ENCODE measurements around the gene MTURN. TPM values are rescaled to one million over a fixed set of nuclear protein-coding genes. Genes with fewer than 3 reads are reported as not detected.

MTURN gene
- total and polyA plus RNA-seq, 3 experiments from 2014 or later, result 4.9 to 6.2 (median 4.9) TPM

DNA sequence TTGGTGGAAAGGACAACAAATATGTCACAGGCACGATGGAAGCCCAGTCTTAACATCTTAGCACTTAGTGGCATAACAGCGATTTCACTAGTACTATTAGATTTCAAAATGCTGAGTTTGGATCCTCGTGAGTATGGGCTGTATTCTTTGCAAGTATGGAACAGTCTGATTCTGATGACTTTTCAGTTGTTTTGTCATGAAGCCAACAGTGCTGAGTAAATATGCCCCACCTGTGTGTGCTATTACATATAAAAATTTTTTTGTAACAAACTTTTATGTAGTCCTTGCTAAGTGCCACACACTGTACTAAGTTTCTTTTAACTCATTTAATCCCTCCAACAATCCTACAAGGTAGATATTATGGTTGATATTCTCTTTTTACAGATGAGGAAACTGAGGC is 30.8 kb downstream of the MTURN start:
- Histone ChIP-seq H3K4me1 (ENCODE audit: insufficient read depth, low read length) (peaks cover 29% of the 10 kb centered on the region), H3K4me3 (ENCODE audit: low read length) (no peak overlapping the region), H3K27me3 (ENCODE audit: insufficient read depth, low read length, poor library complexity, severe bottlenecking) (no peaks in the 10 kb centered on the region), H3K27ac (ENCODE audit: low read depth, low read length) (no peak overlapping the region), H3K9me3 (ENCODE audit: low read length) (no peaks in the 10 kb centered on the region), H3K36me3 (ENCODE audit: insufficient read depth, low read length) (no peaks in the 10 kb centered on the region)
- DNase-seq, result no peak
- Mint-ChIP-seq H3K36me3 (peaks cover 0 to 4% (median 1%) of the 10 kb centered on the region in 3 donors), H3K9me3 (no peaks in the 10 kb centered on the region), H3K4me1 (peaks cover 27 to 37% (median 28%) of the 10 kb centered on the region in 3 donors), H3K4me3 (no peak overlapping the region), H3K27ac (peak overlapping the region in 1 of 8 donors; percentile 33), H3K27me3 (no peaks in the 10 kb centered on the region)
- ChIA-PET POLR2A (no interaction called here), CTCF (no interaction called here)

DNA sequence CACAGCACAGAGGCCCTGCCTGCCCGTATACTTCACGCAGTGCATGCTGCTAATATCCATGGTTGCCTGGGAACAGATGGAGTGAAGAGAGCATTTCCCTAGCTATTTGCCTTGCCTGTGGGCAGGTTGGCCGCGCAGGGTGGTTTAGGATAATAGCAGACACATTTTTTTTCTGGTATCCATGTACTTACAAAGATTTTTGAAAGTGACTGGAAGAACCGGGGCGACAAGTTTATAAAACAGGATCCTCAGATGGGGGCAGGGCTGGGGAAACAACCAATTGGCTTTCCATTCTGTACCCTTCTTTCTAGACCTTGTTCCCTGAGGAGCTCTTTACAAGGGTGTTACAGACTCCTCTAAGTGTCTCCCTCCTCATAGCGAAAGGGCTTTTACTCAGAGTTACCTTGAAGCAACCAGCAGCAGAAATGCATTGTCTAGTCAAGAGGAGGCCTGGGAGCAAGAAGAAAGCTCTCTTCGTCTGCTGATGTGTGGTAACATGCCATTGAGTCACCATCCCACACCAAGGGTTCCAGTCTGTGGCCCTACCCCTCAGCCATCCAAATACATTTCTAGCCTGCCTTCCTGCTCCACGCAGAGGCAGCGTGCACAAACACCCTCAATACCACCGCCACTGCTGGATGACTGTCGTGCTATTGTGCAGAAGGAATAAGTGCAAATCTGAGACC is 31.5 kb downstream of the MTURN start:
- Histone ChIP-seq H3K4me1 (ENCODE audit: insufficient read depth, low read length) (peaks cover 29% of the 10 kb centered on the region), H3K4me3 (ENCODE audit: low read length) (no peak overlapping the region), H3K27me3 (ENCODE audit: insufficient read depth, low read length, poor library complexity, severe bottlenecking) (no peaks in the 10 kb centered on the region), H3K27ac (ENCODE audit: low read depth, low read length) (no peak overlapping the region), H3K9me3 (ENCODE audit: low read length) (no peaks in the 10 kb centered on the region), H3K36me3 (ENCODE audit: insufficient read depth, low read length) (no peaks in the 10 kb centered on the region)
- H3K27ac Mint-ChIP-seq, result peak overlapping the region in 1 of 8 donors; percentile 7
- no peaks in the 10 kb centered on the region for H3K27me3 Mint-ChIP-seq
- ChIA-PET CTCF (interaction anchor here (0.6 kb wide), 1 partner anchor 16 kb away, joined by 3 read pairs; no protein-coding TSS in a partner anchor), POLR2A (no interaction called here)
- H3K4me3 Mint-ChIP-seq, result no peak overlapping the region
- no peak for DNase-seq
- H3K4me1 Mint-ChIP-seq, result peaks cover 22 to 32% (median 23%) of the 10 kb centered on the region in 3 donors
- H3K36me3 Mint-ChIP-seq, result peaks cover 0 to 4% (median 1%) of the 10 kb centered on the region in 3 donors
- no peaks in the 10 kb centered on the region for H3K9me3 Mint-ChIP-seq

DNA sequence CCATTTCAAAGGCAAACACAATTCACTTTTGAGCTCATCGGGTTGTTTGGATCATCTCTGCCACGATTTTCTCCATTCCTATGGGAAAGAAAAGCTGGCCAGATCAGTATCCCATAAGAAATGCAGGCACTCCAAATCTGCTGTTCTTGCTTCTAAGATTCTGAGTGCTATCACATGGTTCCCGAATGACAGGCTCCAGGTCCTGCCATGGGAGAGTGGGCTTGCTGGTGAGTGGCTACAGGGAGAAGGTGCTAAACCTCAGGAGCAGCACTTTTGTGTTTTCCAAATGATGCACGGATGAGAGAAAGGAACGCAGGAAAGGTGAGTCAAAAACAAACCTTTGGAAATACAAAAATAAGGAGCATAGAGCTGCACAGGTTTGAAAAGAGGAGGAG is 32.1 kb downstream of the MTURN start:
- H3K4me3 ChIP-seq (ENCODE audit: low read length), result no peak overlapping the region
- H3K4me3 Mint-ChIP-seq, result no peak overlapping the region
- no peak overlapping the region for H3K27ac ChIP-seq (ENCODE audit: low read depth, low read length)
- no peak for DNase-seq
- peak overlapping the region in 1 of 8 donors; percentile 14 for H3K27ac Mint-ChIP-seq
- peaks cover 26% of the 10 kb centered on the region for H3K4me1 ChIP-seq (ENCODE audit: insufficient read depth, low read length)
- no peaks in the 10 kb centered on the region for H3K36me3 ChIP-seq (ENCODE audit: insufficient read depth, low read length)
- peaks cover 21 to 29% (median 23%) of the 10 kb centered on the region in 3 donors for H3K4me1 Mint-ChIP-seq
- ChIA-PET CTCF (interaction anchor here (0.6 kb wide), 1 partner anchor 15 kb away, joined by 3 read pairs; no protein-coding TSS in a partner anchor), POLR2A (no interaction called here)
- H3K9me3 ChIP-seq (ENCODE audit: low read length), result no peaks in the 10 kb centered on the region
- no peaks in the 10 kb centered on the region for H3K27me3 Mint-ChIP-seq
- H3K27me3 ChIP-seq (ENCODE audit: insufficient read depth, low read length, poor library complexity, severe bottlenecking), result no peaks in the 10 kb centered on the region
- H3K36me3 Mint-ChIP-seq, result peaks cover 0 to 4% (median 1%) of the 10 kb centered on the region in 3 donors
- no peaks in the 10 kb centered on the region for H3K9me3 Mint-ChIP-seq

DNA sequence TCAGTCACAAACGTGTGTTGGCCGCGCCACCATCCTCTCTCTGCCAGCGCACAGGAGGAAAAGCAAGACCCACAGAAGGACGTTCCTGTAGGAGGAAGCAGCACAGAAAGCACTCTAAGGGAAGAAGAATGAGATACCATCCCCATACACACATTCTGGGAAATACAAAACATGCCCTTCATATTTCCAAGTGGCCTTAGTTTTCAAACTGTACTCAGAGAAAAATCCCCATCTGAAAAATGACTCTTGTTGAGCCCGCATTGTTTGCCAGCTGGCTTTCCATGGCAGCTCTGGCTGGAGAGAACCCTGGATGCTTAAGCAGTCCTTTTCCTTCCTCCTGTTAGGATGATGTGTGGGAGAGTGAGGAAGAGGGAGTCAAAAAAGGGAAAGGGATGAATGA is 33.1 kb downstream of the MTURN start:
- Mint-ChIP-seq H3K4me3 (no peak overlapping the region), H3K9me3 (no peaks in the 10 kb centered on the region), H3K27ac (no peak overlapping the region), H3K36me3 (peaks cover 0 to 4% (median 1%) of the 10 kb centered on the region in 3 donors), H3K27me3 (peaks cover 0 to 2% of the 10 kb centered on the region in 2 donors), H3K4me1 (peaks cover 10 to 19% (median 13%) of the 10 kb centered on the region in 3 donors)
- Histone ChIP-seq H3K9me3 (ENCODE audit: low read length) (no peaks in the 10 kb centered on the region), H3K27ac (ENCODE audit: low read depth, low read length) (no peak overlapping the region), H3K36me3 (ENCODE audit: insufficient read depth, low read length) (no peaks in the 10 kb centered on the region), H3K4me1 (ENCODE audit: insufficient read depth, low read length) (peaks cover 15% of the 10 kb centered on the region), H3K4me3 (ENCODE audit: low read length) (no peak overlapping the region), H3K27me3 (ENCODE audit: insufficient read depth, low read length, poor library complexity, severe bottlenecking) (no peaks in the 10 kb centered on the region)
- ChIA-PET POLR2A (no interaction called here), CTCF (interaction anchor here (0.9 kb wide), 1 partner anchor 28 kb away, joined by 3 read pairs; no protein-coding TSS in a partner anchor)
- no peak for DNase-seq

DNA sequence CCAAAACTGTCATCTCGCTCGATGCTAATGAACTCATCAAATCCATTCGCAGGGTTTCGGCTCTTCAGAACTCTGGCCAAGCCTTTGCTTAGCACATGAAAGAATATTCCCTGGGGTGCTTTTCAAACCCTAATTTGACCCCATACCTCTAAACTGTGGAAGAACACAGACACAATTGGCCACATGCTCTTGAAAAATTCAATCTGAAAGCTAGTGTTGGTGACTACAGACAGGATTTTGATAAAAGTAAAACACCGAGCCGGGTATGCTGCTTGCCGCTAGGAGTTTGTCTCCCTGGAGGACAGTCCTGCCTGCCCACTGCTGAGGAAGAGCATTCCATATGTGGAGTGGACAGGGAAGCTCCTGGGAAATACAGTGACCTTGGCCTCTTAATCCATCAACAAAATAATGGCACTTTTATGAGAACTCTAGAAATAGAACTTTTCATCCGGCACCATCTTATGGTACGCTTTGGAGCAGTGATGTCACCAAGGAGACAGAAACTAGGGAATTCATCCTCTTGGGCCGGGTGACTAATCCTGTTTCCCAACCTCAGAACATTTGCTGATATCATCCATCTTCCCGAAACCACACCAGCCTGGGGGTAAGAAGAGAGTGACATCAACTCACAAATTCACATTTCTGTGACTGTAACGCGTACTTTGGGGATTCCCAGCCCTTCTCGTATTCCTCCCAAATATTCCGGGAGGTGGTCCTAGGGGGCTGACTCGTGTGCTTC is 34.2 kb downstream of the MTURN start:
- H3K27me3 ChIP-seq (ENCODE audit: insufficient read depth, low read length, poor library complexity, severe bottlenecking), result no peaks in the 10 kb centered on the region
- no peak for DNase-seq
- H3K27ac Mint-ChIP-seq, result no peak overlapping the region
- no peak overlapping the region for H3K27ac ChIP-seq (ENCODE audit: low read depth, low read length)
- ChIA-PET CTCF (interaction anchor here (0.9 kb wide), 1 partner anchor 27 kb away, joined by 3 read pairs; no protein-coding TSS in a partner anchor), POLR2A (no interaction called here)
- H3K27me3 Mint-ChIP-seq, result peaks cover 0 to 2% of the 10 kb centered on the region in 2 donors
- H3K4me3 ChIP-seq (ENCODE audit: low read length), result no peak overlapping the region
- peaks cover 4% of the 10 kb centered on the region for H3K4me1 ChIP-seq (ENCODE audit: insufficient read depth, low read length)
- H3K4me3 Mint-ChIP-seq, result no peak overlapping the region
- H3K9me3 Mint-ChIP-seq, result no peaks in the 10 kb centered on the region
- no peaks in the 10 kb centered on the region for H3K9me3 ChIP-seq (ENCODE audit: low read length)
- peaks cover 0 to 4% (median 1%) of the 10 kb centered on the region in 3 donors for H3K36me3 Mint-ChIP-seq
- no peaks in the 10 kb centered on the region for H3K36me3 ChIP-seq (ENCODE audit: insufficient read depth, low read length)
- H3K4me1 Mint-ChIP-seq, result peaks cover 0 to 8% (median 2%) of the 10 kb centered on the region in 3 donors

DNA sequence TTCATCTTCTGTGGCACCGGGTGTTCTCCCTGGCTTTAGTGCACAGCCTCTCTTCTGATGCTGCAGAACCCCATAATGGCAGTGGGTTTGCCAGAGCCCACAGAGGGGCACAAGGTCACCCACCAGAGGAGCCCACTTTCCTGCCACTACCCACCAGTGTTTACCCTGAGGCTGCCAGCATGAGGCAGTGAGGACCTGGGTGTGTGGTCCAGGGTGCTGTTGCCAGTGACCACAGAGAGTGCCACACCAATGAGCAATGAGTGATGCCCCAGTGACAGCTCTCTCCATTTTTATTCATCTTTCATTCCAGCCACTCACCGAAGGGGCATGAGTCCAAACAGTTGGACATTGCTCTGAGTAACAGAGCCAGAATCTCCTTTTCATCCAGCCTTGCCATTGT is 34.8 kb downstream of the MTURN start:
- Mint-ChIP-seq H3K27ac (no peak overlapping the region), H3K27me3 (peaks cover 0 to 3% of the 10 kb centered on the region in 2 donors), H3K4me1 (peaks cover 0 to 2% (median 0%) of the 10 kb centered on the region in 3 donors), H3K36me3 (peaks cover 0 to 4% (median 1%) of the 10 kb centered on the region in 3 donors), H3K9me3 (no peaks in the 10 kb centered on the region), H3K4me3 (no peak overlapping the region)
- Histone ChIP-seq H3K36me3 (ENCODE audit: insufficient read depth, low read length) (no peaks in the 10 kb centered on the region), H3K4me1 (ENCODE audit: insufficient read depth, low read length) (no peaks in the 10 kb centered on the region), H3K9me3 (ENCODE audit: low read length) (no peaks in the 10 kb centered on the region), H3K27ac (ENCODE audit: low read depth, low read length) (no peak overlapping the region), H3K4me3 (ENCODE audit: low read length) (no peak overlapping the region), H3K27me3 (ENCODE audit: insufficient read depth, low read length, poor library complexity, severe bottlenecking) (no peaks in the 10 kb centered on the region)
- no peak for DNase-seq
- ChIA-PET CTCF (no interaction called here), POLR2A (no interaction called here)

DNA sequence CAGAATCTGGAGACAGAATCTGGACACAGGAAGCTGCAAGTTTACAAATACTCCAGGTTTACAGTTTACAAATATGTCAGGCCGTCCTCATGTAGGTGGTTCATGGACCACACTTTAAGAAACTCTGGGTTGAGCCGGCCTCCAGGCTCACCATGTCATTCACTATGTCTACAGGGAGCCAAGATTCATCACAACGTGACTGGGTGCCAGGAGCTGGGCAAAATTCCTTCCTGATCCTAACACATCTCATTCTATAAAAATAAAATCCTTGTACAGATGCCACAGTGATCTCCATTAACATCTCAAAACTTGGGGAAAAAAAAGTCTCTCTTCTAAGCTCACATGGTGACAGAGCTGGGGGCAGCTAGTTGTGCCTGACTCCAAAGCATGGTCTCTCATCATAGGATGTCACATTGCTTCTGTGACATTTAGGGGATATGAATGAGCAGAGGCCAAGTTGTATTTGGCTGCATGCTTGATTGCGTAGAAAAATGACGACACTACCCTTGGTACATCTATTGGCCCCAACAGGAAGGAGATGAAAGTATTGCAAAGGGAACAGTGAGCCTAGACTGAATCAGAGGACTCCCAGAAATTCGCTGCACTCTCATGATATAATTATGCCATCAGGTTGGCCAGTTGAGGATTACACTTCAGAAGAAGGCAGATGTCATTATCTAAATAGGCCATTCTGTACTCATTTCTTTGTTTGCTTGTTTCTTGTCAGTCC is 35.9 kb downstream of the MTURN start:
- POLR2A ChIA-PET, result no interaction called here
- no peak overlapping the region for H3K27ac ChIP-seq (ENCODE audit: low read depth, low read length)
- Mint-ChIP-seq H3K9me3 (no peaks in the 10 kb centered on the region), H3K4me3 (no peak overlapping the region), H3K27ac (no peak overlapping the region), H3K36me3 (peaks cover 0 to 4% (median 1%) of the 10 kb centered on the region in 3 donors), H3K4me1 (no peaks in the 10 kb centered on the region), H3K27me3 (peaks cover 0 to 5% of the 10 kb centered on the region in 2 donors)
- no peaks in the 10 kb centered on the region for H3K27me3 ChIP-seq (ENCODE audit: insufficient read depth, low read length, poor library complexity, severe bottlenecking)
- no peaks in the 10 kb centered on the region for H3K4me1 ChIP-seq (ENCODE audit: insufficient read depth, low read length)
- CTCF ChIA-PET, result no interaction called here
- H3K4me3 ChIP-seq (ENCODE audit: low read length), result no peak overlapping the region
- DNase-seq, result no peak
- H3K9me3 ChIP-seq (ENCODE audit: low read length), result no peaks in the 10 kb centered on the region
- no peaks in the 10 kb centered on the region for H3K36me3 ChIP-seq (ENCODE audit: insufficient read depth, low read length)

Data from CD8-positive, alpha-beta memory T cell (primary cell).